Glutamatergic neuron (in vitro differentiated cells): ENCODE measurements around the gene TSPAN4. TPM values are rescaled to one million over a fixed set of nuclear protein-coding genes. Genes with fewer than 3 reads are reported as not detected.

Source experiments
- DNase-seq: peaks from one replicate; pipeline ENCODE4 v3.0.0; 2022
- H3K27ac Mint-ChIP-seq: one replicate; pipeline ENCODE4 v1.8.0; 2020; ENCODE audit warnings: mild to moderate bottlenecking, mixed read lengths, inconsistent platforms; ENCODE audit not compliant: unreplicated experiment
- H3K27me3 Mint-ChIP-seq: one replicate; pipeline ENCODE4 v1.8.0; 2020; ENCODE audit warnings: mild to moderate bottlenecking, moderate library complexity, mixed read lengths, inconsistent platforms; ENCODE audit not compliant: unreplicated experiment
- H3K36me3 Mint-ChIP-seq: one replicate; pipeline ENCODE4 v1.8.0; 2020; ENCODE audit warnings: mild to moderate bottlenecking, mixed read lengths, inconsistent platforms; ENCODE audit not compliant: unreplicated experiment
- H3K4me1 Mint-ChIP-seq: one replicate; pipeline ENCODE4 v1.8.0; 2020; ENCODE audit warnings: mild to moderate bottlenecking, low read depth, mixed read lengths, inconsistent platforms; ENCODE audit not compliant: unreplicated experiment
- H3K4me3 Mint-ChIP-seq: one replicate; pipeline ENCODE4 v1.8.0; 2020; ENCODE audit warnings: mild to moderate bottlenecking, mixed read lengths, inconsistent platforms; ENCODE audit not compliant: unreplicated experiment
- H3K9me3 Mint-ChIP-seq: one replicate; pipeline ENCODE4 v1.8.0; 2020; ENCODE audit warnings: mild to moderate bottlenecking, moderate library complexity, mixed read lengths, inconsistent platforms; ENCODE audit not compliant: unreplicated experiment
- CTCF ChIP-seq: fragments of 200-600 bp; sonication (generic); IDR thresholded peaks from one replicate; pipeline ENCODE4 v1.5.0; 2021; ENCODE audit not compliant: partially characterized antibody, unreplicated experiment
- total RNA-seq: library from RNA; stranded (reverse); fragmentation: NEBNext Ultra II Directional; extraction: Animal tissue kit (Norgen Biotek cat#: 25700); gene quantifications from one replicate; pipeline ENCODE4 v1.2.1, GENCODE V29; 2021; ENCODE audit not compliant: unreplicated experiment

TSPAN4 gene
- total RNA-seq, 1 donor from 2014 or later = 82.5 TPM

- no peak for DNase-seq
- peaks cover 14% of the 10 kb centered on the region for H3K27me3 Mint-ChIP-seq
- no peaks in the 10 kb centered on the region for H3K36me3 Mint-ChIP-seq
- peak overlapping the region; percentile 96 for H3K4me3 Mint-ChIP-seq
- peaks cover 15% of the 10 kb centered on the region for H3K4me1 Mint-ChIP-seq
- peaks cover 14% of the 10 kb centered on the region for H3K9me3 Mint-ChIP-seq
- peak overlapping the region; percentile 98 for H3K27ac Mint-ChIP-seq
- TF ChIP-seq CTCF = no peak
Observed at GRCh38 chr11:808427-809286, 34.0 kb upstream of the TSPAN4 start.

- H3K27ac Mint-ChIP-seq = peak within 1 kb of the TSS; percentile 98
- H3K36me3 Mint-ChIP-seq = no peaks in the 10 kb centered on the region
- H3K9me3 Mint-ChIP-seq = peaks cover 13% of the 10 kb centered on the region
- H3K4me3 Mint-ChIP-seq = peak within 1 kb of the TSS; percentile 96
- H3K27me3 Mint-ChIP-seq = peaks cover 14% of the 10 kb centered on the region
- DNase-seq = peak; percentile 97
- no peak for TF ChIP-seq CTCF
- H3K4me1 Mint-ChIP-seq = peaks cover 15% of the 10 kb centered on the region
Observed at GRCh38 chr11:809287-810039, 33.2 kb upstream of the TSPAN4 start, which contains the start of gene RPLP2. Gene RPLP2 (plus strand): TSS chr11:809967. CDS start chr11:810235, 268 bp downstream.

GRCh38 chr11:810040-810567 lies 32.5 kb upstream of the TSPAN4 start:
- peak overlapping the region; percentile 59 for H3K27ac Mint-ChIP-seq
- H3K36me3 Mint-ChIP-seq = no peaks in the 10 kb centered on the region
- H3K4me1 Mint-ChIP-seq = peaks cover 15% of the 10 kb centered on the region
- peak overlapping the region; percentile 96 for H3K4me3 Mint-ChIP-seq
- DNase-seq = peak; percentile 33
- no peak for TF ChIP-seq CTCF
- H3K27me3 Mint-ChIP-seq = peaks cover 14% of the 10 kb centered on the region
- peaks cover 12% of the 10 kb centered on the region for H3K9me3 Mint-ChIP-seq

GRCh38 chr11:811446-812245 lies 31.0 kb upstream of the TSPAN4 start:
- no peaks in the 10 kb centered on the region for H3K36me3 Mint-ChIP-seq
- peak overlapping the region; percentile 48 for H3K27ac Mint-ChIP-seq
- H3K4me3 Mint-ChIP-seq = peak overlapping the region; percentile 92
- H3K27me3 Mint-ChIP-seq = peaks cover 8% of the 10 kb centered on the region
- H3K9me3 Mint-ChIP-seq = peaks cover 7% of the 10 kb centered on the region
- H3K4me1 Mint-ChIP-seq = peaks cover 11% of the 10 kb centered on the region
- no peak for DNase-seq
- TF ChIP-seq CTCF = no peak
